CD8-positive, alpha-beta memory T cell (primary cell): ENCODE measurements around the gene MEMO1. TPM values are rescaled to one million over a fixed set of nuclear protein-coding genes. Genes with fewer than 3 reads are reported as not detected.

Experiments used
- CTCF ChIA-PET: fragments of 350-600 bp; sonication (Branson Sonifier 250); formaldehyde crosslinking; loops from one replicate; lab custom pipeline; 2021; ENCODE audit warnings: antibody characterized with exemption; lab: Charles Lee
- POLR2A ChIA-PET: fragments of 350-600 bp; sonication (Branson Sonifier 250); formaldehyde crosslinking; loops from one replicate; lab custom pipeline; 2021; ENCODE audit warnings: antibody characterized with exemption; lab: Charles Lee
- DNase-seq, 5 donors: peaks; one replicate each; pipeline versions ENCODE4 v3.0.0 to v3.0.0-alpha.2; 2020 to 2022; ENCODE audit warnings: mixed read lengths in 1 of 5
- H3K27ac ChIP-seq: one replicate; pipeline ENCODE4 v1.7.0; 2013; ENCODE audit warnings: low read depth, mild to moderate bottlenecking, low read length, moderate library complexity
- H3K27me3 ChIP-seq: 2 replicates; pipeline ENCODE4 v1.7.0; 2013; ENCODE audit warnings: low read length, mild to moderate bottlenecking; ENCODE audit not compliant: insufficient read depth, poor library complexity, severe bottlenecking
- H3K36me3 ChIP-seq: 2 replicates; pipeline ENCODE4 v1.7.0; 2013; ENCODE audit warnings: mild to moderate bottlenecking, low read length, moderate library complexity; ENCODE audit not compliant: insufficient read depth
- H3K4me1 ChIP-seq: 2 replicates; pipeline ENCODE4 v1.7.0; 2013; ENCODE audit warnings: mild to moderate bottlenecking, low read length, moderate library complexity; ENCODE audit not compliant: insufficient read depth
- H3K4me3 ChIP-seq: 2 replicates; pipeline ENCODE4 v1.7.0; 2013; ENCODE audit warnings: mild to moderate bottlenecking, low read length
- H3K9me3 ChIP-seq: 2 replicates; pipeline ENCODE4 v1.7.0; 2013; ENCODE audit warnings: mild to moderate bottlenecking, low read length
- H3K27ac Mint-ChIP-seq, 8 donors: one replicate each; pipeline ENCODE4 v1.8.0; 2020 to 2021; ENCODE audit warnings: mixed read lengths in 8 of 8, mild to moderate bottlenecking in 6 of 8, inconsistent platforms in 3 of 8, moderate library complexity in 3 of 8
- H3K27me3 Mint-ChIP-seq, 2 donors: one replicate each; pipeline ENCODE4 v1.8.0; 2020 to 2021; ENCODE audit warnings: mixed read lengths in 2 of 2, mild to moderate bottlenecking in 1 of 2, moderate library complexity in 1 of 2
- H3K36me3 Mint-ChIP-seq, 3 donors: one replicate each; pipeline ENCODE4 v1.8.0; 2020 to 2021; ENCODE audit warnings: mixed read lengths in 3 of 3, inconsistent platforms in 1 of 3, mild to moderate bottlenecking in 1 of 3
- H3K4me1 Mint-ChIP-seq, 3 donors: one replicate each; pipeline ENCODE4 v1.8.0; 2020 to 2021; ENCODE audit warnings: mixed read lengths in 3 of 3, inconsistent platforms in 1 of 3, mild to moderate bottlenecking in 1 of 3
- H3K4me3 Mint-ChIP-seq, 7 donors: one replicate each; pipeline ENCODE4 v1.8.0; 2020 to 2021; ENCODE audit warnings: mixed read lengths in 7 of 7, mild to moderate bottlenecking in 6 of 7, moderate library complexity in 4 of 7, inconsistent platforms in 2 of 7
- H3K9me3 Mint-ChIP-seq, 5 donors: one replicate each; pipeline ENCODE4 v1.8.0; 2020 to 2022; ENCODE audit warnings: mixed read lengths in 5 of 5, mild to moderate bottlenecking in 3 of 5, moderate library complexity in 2 of 5, inconsistent platforms in 1 of 5
- polyA plus RNA-seq: library from polyadenylated mRNA; unstranded; fragments of 300-500 nt; fragmentation: Illumina TruSeq; gene quantifications from one replicate; pipeline ENCODE4 v1.2.3, GENCODE V29; 2021
- total RNA-seq, 2 experiments: library from RNA; stranded (reverse); gene quantifications; one replicate each; pipeline ENCODE4 v1.2.3, GENCODE V29; 2021

MEMO1 gene
- total and polyA plus RNA-seq, 3 experiments from 2014 or later = 27.7 to 78.6 (median 73.8) TPM

GRCh38 chr2:32007121-32007391, 3.8 kb downstream of the MEMO1 start:
- Mint-ChIP-seq H3K36me3 (peaks cover 0 to 10% (median 0%) of the 10 kb centered on the region in 3 donors), H3K27ac (peak overlapping the region in 1 of 8 donors; percentile 1), H3K4me1 (peaks cover 56 to 77% (median 72%) of the 10 kb centered on the region in 3 donors), H3K27me3 (no peaks in the 10 kb centered on the region), H3K9me3 (no peaks in the 10 kb centered on the region), H3K4me3 (peak overlapping the region in 4 of 7 donors; percentile 3 to 15 (median 6))
- H3K4me3 ChIP-seq = no peak overlapping the region
- CTCF ChIA-PET = interaction anchor here (2.3 kb wide), 1 partner anchor 56 kb away, joined by 5 read pairs; the partner anchor contains the start of gene SPAST
- H3K27ac ChIP-seq = no peak overlapping the region
- POLR2A ChIA-PET = no interaction called here
- no peaks in the 10 kb centered on the region for H3K36me3 ChIP-seq
- H3K4me1 ChIP-seq = peaks cover 42% of the 10 kb centered on the region
- no peaks in the 10 kb centered on the region for H3K9me3 ChIP-seq
- no peaks in the 10 kb centered on the region for H3K27me3 ChIP-seq
- no peak for DNase-seq

DNA sequence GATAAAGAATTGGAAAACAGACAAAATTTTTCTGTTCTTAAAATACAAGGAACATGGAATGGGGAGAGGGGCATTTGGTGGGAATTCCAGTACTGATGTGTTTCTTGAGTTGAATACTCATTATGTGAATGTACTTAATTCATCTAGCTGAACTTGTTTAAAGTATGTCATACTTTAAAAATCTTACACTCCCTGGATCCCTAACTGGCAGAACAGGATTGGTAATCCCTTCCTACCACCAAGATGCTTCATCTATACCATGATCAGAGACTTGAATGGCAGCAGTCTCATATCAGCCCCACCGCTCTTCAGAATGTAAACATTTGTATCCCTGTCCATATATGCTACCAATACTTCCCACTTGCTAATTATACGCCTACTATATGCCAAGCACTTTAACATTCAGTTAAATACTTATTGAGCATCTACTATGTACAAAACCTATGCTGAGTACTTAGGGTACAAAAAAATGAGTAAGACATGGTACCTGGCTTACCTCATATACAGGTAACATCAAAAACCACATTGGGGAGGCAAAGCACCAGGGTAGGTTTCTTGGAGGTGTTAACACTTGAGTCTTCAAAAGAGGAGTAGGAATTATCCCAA, 5.3 kb downstream of the MEMO1 start:
- Mint-ChIP-seq H3K9me3 (no peaks in the 10 kb centered on the region), H3K27ac (peak overlapping the region in 2 of 8 donors; percentile 17 to 44), H3K27me3 (no peaks in the 10 kb centered on the region), H3K36me3 (peaks cover 0 to 8% (median 0%) of the 10 kb centered on the region in 3 donors), H3K4me1 (peaks cover 52 to 73% (median 64%) of the 10 kb centered on the region in 3 donors), H3K4me3 (peak overlapping the region in 3 of 7 donors; percentile 1 to 15 (median 12))
- DNase-seq = no peak
- ChIA-PET POLR2A (no interaction called here), CTCF (interaction anchor here (0.8 kb wide), 1 partner anchor 41 kb away, joined by 3 read pairs; no protein-coding TSS in a partner anchor)
- Histone ChIP-seq H3K27me3 (no peaks in the 10 kb centered on the region), H3K9me3 (no peaks in the 10 kb centered on the region), H3K4me1 (peaks cover 35% of the 10 kb centered on the region), H3K4me3 (no peak overlapping the region), H3K36me3 (no peaks in the 10 kb centered on the region), H3K27ac (no peak overlapping the region)

DNA sequence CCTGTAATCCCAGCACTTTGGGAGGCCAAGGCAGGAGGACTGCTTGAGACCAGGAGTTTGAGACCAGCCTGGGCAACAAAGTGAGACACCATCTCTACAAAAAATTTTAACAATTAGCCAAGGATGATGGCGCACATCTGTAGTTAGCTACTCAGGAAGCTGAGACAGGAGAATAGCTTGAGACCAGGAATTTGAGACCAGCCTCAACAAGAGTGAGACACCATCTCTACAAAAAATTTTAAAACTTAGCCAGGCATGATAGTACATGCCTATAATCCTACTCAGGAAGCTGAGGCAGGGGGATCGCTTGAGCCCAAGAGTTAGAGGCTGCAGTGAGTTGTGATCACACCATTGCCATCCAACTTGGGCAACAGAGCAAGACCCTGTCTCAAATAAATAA, 7.0 kb downstream of the MEMO1 start:
- Histone ChIP-seq H3K4me3 (no peak overlapping the region), H3K9me3 (no peaks in the 10 kb centered on the region), H3K4me1 (peaks cover 37% of the 10 kb centered on the region), H3K36me3 (no peaks in the 10 kb centered on the region), H3K27ac (no peak overlapping the region), H3K27me3 (no peaks in the 10 kb centered on the region)
- no peaks in the 10 kb centered on the region for H3K27me3 Mint-ChIP-seq
- peaks cover 0 to 5% (median 0%) of the 10 kb centered on the region in 3 donors for H3K36me3 Mint-ChIP-seq
- no peak overlapping the region for H3K27ac Mint-ChIP-seq
- no peak for DNase-seq
- H3K4me3 Mint-ChIP-seq = no peak overlapping the region
- H3K9me3 Mint-ChIP-seq = no peaks in the 10 kb centered on the region
- peaks cover 50 to 78% (median 74%) of the 10 kb centered on the region in 3 donors for H3K4me1 Mint-ChIP-seq
- ChIA-PET CTCF (no interaction called here), POLR2A (no interaction called here)

GRCh38 chr2:32002406-32002805, 8.4 kb downstream of the MEMO1 start:
- no peaks in the 10 kb centered on the region for H3K36me3 ChIP-seq
- H3K27me3 ChIP-seq = no peaks in the 10 kb centered on the region
- no peaks in the 10 kb centered on the region for H3K27me3 Mint-ChIP-seq
- CTCF ChIA-PET = no interaction called here
- no peak overlapping the region for H3K4me3 Mint-ChIP-seq
- peaks cover 0 to 5% (median 0%) of the 10 kb centered on the region in 3 donors for H3K36me3 Mint-ChIP-seq
- H3K27ac ChIP-seq = no peak overlapping the region
- no peak overlapping the region for H3K27ac Mint-ChIP-seq
- POLR2A ChIA-PET = no interaction called here
- peaks cover 39% of the 10 kb centered on the region for H3K4me1 ChIP-seq
- no peaks in the 10 kb centered on the region for H3K9me3 Mint-ChIP-seq
- no peaks in the 10 kb centered on the region for H3K9me3 ChIP-seq
- H3K4me3 ChIP-seq = no peak overlapping the region
- peaks cover 48 to 77% (median 74%) of the 10 kb centered on the region in 3 donors for H3K4me1 Mint-ChIP-seq
- DNase-seq = no peak

- ChIA-PET POLR2A (no interaction called here), CTCF (no interaction called here)
- H3K4me3 ChIP-seq = no peak overlapping the region
- H3K36me3 ChIP-seq = no peaks in the 10 kb centered on the region
- no peaks in the 10 kb centered on the region for H3K27me3 ChIP-seq
- Mint-ChIP-seq H3K36me3 (peaks cover 0 to 7% (median 3%) of the 10 kb centered on the region in 3 donors), H3K9me3 (no peaks in the 10 kb centered on the region), H3K4me3 (no peak overlapping the region), H3K27me3 (no peaks in the 10 kb centered on the region), H3K4me1 (peaks cover 46 to 71% (median 68%) of the 10 kb centered on the region in 3 donors), H3K27ac (peak overlapping the region in 2 of 8 donors; percentile 17 to 61)
- no peak for DNase-seq
- H3K9me3 ChIP-seq = no peaks in the 10 kb centered on the region
- H3K4me1 ChIP-seq = peaks cover 33% of the 10 kb centered on the region
- H3K27ac ChIP-seq = no peak overlapping the region
These were observed 11.4 kb downstream of the MEMO1 start for GRCh38 chr2:31999438-31999837.

GRCh38 chr2:31998731-31999383, 12.0 kb downstream of the MEMO1 start:
- Histone ChIP-seq H3K27ac (no peak overlapping the region), H3K4me3 (no peak overlapping the region), H3K9me3 (no peaks in the 10 kb centered on the region), H3K27me3 (no peaks in the 10 kb centered on the region), H3K36me3 (no peaks in the 10 kb centered on the region), H3K4me1 (peaks cover 33% of the 10 kb centered on the region)
- Mint-ChIP-seq H3K4me1 (peaks cover 43 to 69% (median 62%) of the 10 kb centered on the region in 3 donors), H3K36me3 (peaks cover 0 to 7% (median 3%) of the 10 kb centered on the region in 3 donors), H3K27me3 (no peaks in the 10 kb centered on the region), H3K4me3 (peak overlapping the region in 1 of 7 donors; percentile 18), H3K27ac (peak overlapping the region in 4 of 8 donors; percentile 4 to 46 (median 24)), H3K9me3 (no peaks in the 10 kb centered on the region)
- POLR2A ChIA-PET = no interaction called here
- CTCF ChIA-PET = no interaction called here
- no peak for DNase-seq

GRCh38 chr2:31997653-31998052, 13.2 kb downstream of the MEMO1 start:
- ChIA-PET POLR2A (no interaction called here), CTCF (interaction anchor here (1.4 kb wide), 1 partner anchor 12 kb away, joined by 3 read pairs; no protein-coding TSS in a partner anchor)
- H3K27me3 ChIP-seq = no peaks in the 10 kb centered on the region
- peak overlapping the region in 2 of 7 donors; percentile 1 to 18 for H3K4me3 Mint-ChIP-seq
- H3K4me3 ChIP-seq = no peak overlapping the region
- H3K4me1 ChIP-seq = peaks cover 39% of the 10 kb centered on the region
- peaks cover 45 to 69% (median 61%) of the 10 kb centered on the region in 3 donors for H3K4me1 Mint-ChIP-seq
- H3K9me3 ChIP-seq = no peaks in the 10 kb centered on the region
- H3K27me3 Mint-ChIP-seq = no peaks in the 10 kb centered on the region
- H3K36me3 ChIP-seq = no peaks in the 10 kb centered on the region
- H3K27ac ChIP-seq = no peak overlapping the region
- H3K36me3 Mint-ChIP-seq = peaks cover 0 to 9% (median 3%) of the 10 kb centered on the region in 3 donors
- no peaks in the 10 kb centered on the region for H3K9me3 Mint-ChIP-seq
- H3K27ac Mint-ChIP-seq = peak overlapping the region in 7 of 8 donors; percentile 5 to 53 (median 14)
- no peak for DNase-seq

GRCh38 chr2:31996571-31997150, 14.1 kb downstream of the MEMO1 start:
- Mint-ChIP-seq H3K27ac (peak overlapping the region in 5 of 8 donors; percentile 2 to 42 (median 19)), H3K9me3 (no peaks in the 10 kb centered on the region), H3K27me3 (no peaks in the 10 kb centered on the region), H3K4me3 (no peak overlapping the region), H3K4me1 (peaks cover 50 to 71% (median 68%) of the 10 kb centered on the region in 3 donors), H3K36me3 (peaks cover 0 to 10% (median 3%) of the 10 kb centered on the region in 3 donors)
- POLR2A ChIA-PET = no interaction called here
- H3K27ac ChIP-seq = no peak overlapping the region
- DNase-seq = no peak
- H3K4me3 ChIP-seq = no peak overlapping the region
- no peaks in the 10 kb centered on the region for H3K36me3 ChIP-seq
- CTCF ChIA-PET = interaction anchor here (1.4 kb wide), 1 partner anchor 11 kb away, joined by 3 read pairs; no protein-coding TSS in a partner anchor
- H3K4me1 ChIP-seq = peaks cover 39% of the 10 kb centered on the region
- H3K27me3 ChIP-seq = no peaks in the 10 kb centered on the region
- no peaks in the 10 kb centered on the region for H3K9me3 ChIP-seq
